Cardiac muscle cell (in vitro differentiated cells and primary cell): Measurements from ENCODE around the gene ALAS1. TPM values are rescaled to one million over a fixed set of nuclear protein-coding genes. Genes with fewer than 3 reads are reported as not detected.
A peak's percentile ranks its signal among the peaks of the same experiment; 100 is the strongest.

ENCODE experiments used
- DNase-seq, 2 donors: peaks; one replicate each; pipeline versions ENCODE4 v3.0.0 to v3.0.0-alpha.2; 2010 to 2017; ENCODE audit warnings: low read depth in 1 of 2, low spot score in 1 of 2
- H3K27ac ChIP-seq: fragments of 200-600 bp; sonication (generic); 2 replicates; pipeline ENCODE4 v1.5.1; 2016
- H3K27me3 ChIP-seq: fragments of 200-600 bp; sonication (generic); 2 replicates; pipeline ENCODE4 v1.6.0; 2016; ENCODE audit warnings: control low read depth
- H3K36me3 ChIP-seq: fragments of 200-600 bp; sonication (generic); 2 replicates; pipeline ENCODE4 v1.5.1; 2016; ENCODE audit warnings: control low read depth
- H3K4me1 ChIP-seq: fragments of 200-600 bp; sonication (generic); 2 replicates; pipeline ENCODE4 v1.8.1; 2017; ENCODE audit warnings: low read depth, mild to moderate bottlenecking, mixed run types
- H3K4me3 ChIP-seq: fragments of 200-600 bp; sonication (generic); 2 replicates; pipeline ENCODE4 v1.5.1; 2016; ENCODE audit warnings: mild to moderate bottlenecking
- H3K9me3 ChIP-seq: fragments of 200-600 bp; sonication (generic); 2 replicates; pipeline ENCODE4 v1.5.1; 2017; ENCODE audit warnings: low read depth, mild to moderate bottlenecking, control low read depth
- polyA plus RNA-seq: library from polyadenylated mRNA; unstranded; fragments of >200 nt; fragmentation: Nextera tagmentation; extraction: Ambion mirVana; gene quantifications from 2 replicates; pipeline ENCODE4 v1.2.1, GENCODE V29; 2016
- total RNA-seq: library from RNA; depleted of rRNA; stranded (reverse); fragments of >200 nt; gene quantifications from 2 replicates; pipeline ENCODE4 v1.2.3, GENCODE V29; 2016
- TF ChIP-seq, protein P1 (sequence below): IDR thresholded peaks from 2 replicates; pipeline ENCODE4 v1.5.1; 2012; ENCODE audit warnings: low read depth, mild to moderate bottlenecking, low read length

ALAS1 gene
- total and polyA plus RNA-seq, 2 experiments from 2014 or later, result 68.7 to 76.5 TPM

DNA sequence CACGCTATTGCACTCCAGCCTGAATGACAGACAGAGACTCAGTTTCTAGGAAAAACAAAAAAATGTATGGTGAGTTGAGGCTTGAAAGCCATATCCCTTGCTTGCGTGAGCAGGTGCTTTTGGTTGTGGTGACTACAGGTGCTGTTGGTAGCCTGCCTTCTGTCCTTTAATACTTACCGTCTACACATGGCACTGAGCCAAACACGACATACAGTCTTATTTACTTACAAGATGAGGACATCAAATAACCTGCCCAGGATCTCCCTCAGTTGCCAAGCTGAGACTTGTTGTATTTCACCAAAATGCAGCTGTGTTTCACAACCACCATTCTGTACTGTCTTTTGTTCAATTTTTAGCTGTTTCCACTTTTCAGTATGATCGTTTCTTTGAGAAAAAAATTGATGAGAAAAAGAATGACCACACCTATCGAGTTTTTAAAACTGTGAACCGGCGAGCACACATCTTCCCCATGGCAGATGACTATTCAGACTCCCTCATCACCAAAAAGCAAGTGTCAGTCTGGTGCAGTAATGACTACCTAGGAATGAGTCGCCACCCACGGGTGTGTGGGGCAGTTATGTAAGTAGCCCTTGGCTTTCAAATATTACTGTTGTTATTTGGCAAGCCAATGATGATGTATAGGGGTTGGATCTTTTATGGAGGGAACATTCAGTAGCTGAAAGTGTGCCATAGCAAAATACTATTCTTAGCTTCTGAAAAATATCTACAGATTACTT, 6.5 kb downstream of the ALAS1 start:
- H3K36me3 ChIP-seq, result peaks cover 87% of the 10 kb centered on the region
- no peaks in the 10 kb centered on the region for H3K27me3 ChIP-seq
- no peak overlapping the region for H3K4me3 ChIP-seq
- no peaks in the 10 kb centered on the region for H3K4me1 ChIP-seq
- H3K27ac ChIP-seq, result no peak overlapping the region
- DNase-seq, result no peak
- no peaks in the 10 kb centered on the region for H3K9me3 ChIP-seq
- TF ChIP-seq, protein P1, sequence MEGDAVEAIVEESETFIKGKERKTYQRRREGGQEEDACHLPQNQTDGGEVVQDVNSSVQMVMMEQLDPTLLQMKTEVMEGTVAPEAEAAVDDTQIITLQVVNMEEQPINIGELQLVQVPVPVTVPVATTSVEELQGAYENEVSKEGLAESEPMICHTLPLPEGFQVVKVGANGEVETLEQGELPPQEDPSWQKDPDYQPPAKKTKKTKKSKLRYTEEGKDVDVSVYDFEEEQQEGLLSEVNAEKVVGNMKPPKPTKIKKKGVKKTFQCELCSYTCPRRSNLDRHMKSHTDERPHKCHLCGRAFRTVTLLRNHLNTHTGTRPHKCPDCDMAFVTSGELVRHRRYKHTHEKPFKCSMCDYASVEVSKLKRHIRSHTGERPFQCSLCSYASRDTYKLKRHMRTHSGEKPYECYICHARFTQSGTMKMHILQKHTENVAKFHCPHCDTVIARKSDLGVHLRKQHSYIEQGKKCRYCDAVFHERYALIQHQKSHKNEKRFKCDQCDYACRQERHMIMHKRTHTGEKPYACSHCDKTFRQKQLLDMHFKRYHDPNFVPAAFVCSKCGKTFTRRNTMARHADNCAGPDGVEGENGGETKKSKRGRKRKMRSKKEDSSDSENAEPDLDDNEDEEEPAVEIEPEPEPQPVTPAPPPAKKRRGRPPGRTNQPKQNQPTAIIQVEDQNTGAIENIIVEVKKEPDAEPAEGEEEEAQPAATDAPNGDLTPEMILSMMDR, result no peak

- peaks cover 91% of the 10 kb centered on the region for H3K36me3 ChIP-seq
- no peak overlapping the region for H3K27ac ChIP-seq
- DNase-seq, result no peak
- no peak overlapping the region for H3K4me3 ChIP-seq
- TF ChIP-seq, protein P1, result no peak
- no peaks in the 10 kb centered on the region for H3K4me1 ChIP-seq
- H3K9me3 ChIP-seq, result no peaks in the 10 kb centered on the region
- no peaks in the 10 kb centered on the region for H3K27me3 ChIP-seq
Observed at GRCh38 chr3:52205727-52206372, 7.9 kb downstream of the ALAS1 start.

- Histone ChIP-seq H3K4me1 (no peaks in the 10 kb centered on the region), H3K27ac (no peak overlapping the region), H3K27me3 (no peaks in the 10 kb centered on the region), H3K9me3 (no peaks in the 10 kb centered on the region), H3K4me3 (no peak overlapping the region), H3K36me3 (peaks cover 93% of the 10 kb centered on the region)
- no peak for DNase-seq
- TF ChIP-seq, protein P1, result no peak
Observed at GRCh38 chr3:52208556-52208955, 10.6 kb downstream of the ALAS1 start.

- Histone ChIP-seq H3K9me3 (no peaks in the 10 kb centered on the region), H3K27me3 (no peaks in the 10 kb centered on the region), H3K36me3 (peaks cover 92% of the 10 kb centered on the region), H3K27ac (no peak overlapping the region), H3K4me3 (no peak overlapping the region), H3K4me1 (no peaks in the 10 kb centered on the region)
- DNase-seq, result no peak
- TF ChIP-seq, protein P1, result no peak
Observed at GRCh38 chr3:52210037-52210436, 12.1 kb downstream of the ALAS1 start.

GRCh38 chr3:52210550-52211046, 12.6 kb downstream of the ALAS1 start:
- peaks cover 90% of the 10 kb centered on the region for H3K36me3 ChIP-seq
- H3K27ac ChIP-seq, result no peak overlapping the region
- H3K4me3 ChIP-seq, result no peak overlapping the region
- H3K9me3 ChIP-seq, result no peaks in the 10 kb centered on the region
- peak in 1 of 2 donors; percentile 91 for DNase-seq
- no peaks in the 10 kb centered on the region for H3K4me1 ChIP-seq
- TF ChIP-seq, protein P1, result no peak
- no peaks in the 10 kb centered on the region for H3K27me3 ChIP-seq
